GM18498 (cell line): ENCODE measurements around the gene CDK14.
"Not testable (repeated sequence)": the region's sequence is repeated elsewhere in the genome, so short reads cannot be mapped to it uniquely, and the experiment has no call there.

ENCODE experiments used
- ATAC-seq: cut with Tn5 transposase; IDR thresholded peaks from one replicate; pipeline ENCODE4 v1.9.1; 2021; ENCODE audit warnings: mild to moderate bottlenecking, moderate library complexity; ENCODE audit not compliant: unreplicated experiment

The CDK14 gene

DNA sequence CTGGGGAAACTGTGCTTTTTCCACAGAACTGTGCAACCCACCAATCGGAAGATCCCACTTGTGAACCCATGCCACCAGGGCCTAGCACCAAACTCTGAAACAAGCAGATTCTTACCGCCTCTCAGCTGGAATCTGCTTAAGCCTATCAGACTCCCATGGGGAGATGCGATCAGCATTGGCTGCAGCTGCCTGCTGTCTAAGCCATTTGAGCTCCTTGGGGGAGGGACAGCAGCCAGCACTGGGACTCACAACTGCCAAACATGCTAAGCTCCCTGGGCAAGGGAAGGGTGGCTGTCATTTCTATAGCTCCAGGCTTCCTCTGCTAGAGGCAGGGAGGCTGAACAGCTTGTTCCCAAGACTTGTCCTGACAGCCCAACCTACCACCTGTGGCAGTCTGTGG lies 283.8 kb downstream of the CDK14 start:
- ATAC-seq: no peak

DNA sequence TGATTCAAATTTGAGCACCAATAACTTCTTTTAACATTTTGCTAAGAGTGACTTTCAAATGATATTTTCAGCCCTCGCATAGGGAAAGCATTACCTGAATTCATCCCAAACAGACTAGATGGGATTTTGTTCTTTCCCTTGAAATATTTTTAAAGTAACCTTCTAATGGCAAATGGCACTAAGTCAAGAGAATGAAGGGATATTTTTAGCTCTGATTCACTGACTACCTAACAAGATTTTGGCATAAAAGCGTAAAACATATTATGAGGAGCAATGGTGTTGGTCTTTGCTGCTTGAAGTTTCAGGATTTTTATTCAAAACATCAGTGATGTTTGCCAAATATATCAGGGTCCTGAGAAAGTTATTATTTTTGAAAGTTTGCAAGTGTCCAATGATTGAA lies 290.3 kb downstream of the CDK14 start:
- ATAC-seq: no peak

- no peak for ATAC-seq
These were observed 293.1 kb downstream of the CDK14 start for GRCh38 chr7:90889210-90889609.

- no peak for ATAC-seq
These were observed 293.5 kb downstream of the CDK14 start for GRCh38 chr7:90889644-90890043.

- no peak for ATAC-seq
These were observed 295.4 kb downstream of the CDK14 start for GRCh38 chr7:90891529-90891928.

DNA sequence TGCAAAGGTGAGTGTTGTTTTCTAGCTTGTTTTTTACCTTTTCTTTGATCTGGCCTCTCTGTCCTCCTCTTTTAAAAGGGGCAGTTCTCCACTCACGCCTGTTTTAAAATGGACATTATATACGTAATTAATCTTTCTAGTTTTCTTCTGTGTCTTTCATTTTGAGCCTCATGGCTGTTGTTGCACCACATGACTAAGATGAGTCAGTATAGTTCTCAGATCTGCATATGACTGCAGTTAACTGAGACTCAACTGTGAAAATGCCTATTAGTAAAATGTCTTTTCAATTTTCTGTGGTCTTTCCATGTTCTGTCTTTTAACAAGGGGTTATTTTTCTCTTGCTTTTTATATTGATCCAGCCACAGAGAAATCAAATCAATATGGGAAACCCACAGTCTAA lies 296.1 kb downstream of the CDK14 start:
- ATAC-seq: peak; percentile 87

GRCh38 chr7:90894122-90894521 lies 298.0 kb downstream of the CDK14 start:
- no peak for ATAC-seq

GRCh38 chr7:90896458-90896857 lies 300.3 kb downstream of the CDK14 start:
- no peak for ATAC-seq

- ATAC-seq: no peak
These were observed 301.9 kb downstream of the CDK14 start for GRCh38 chr7:90897961-90898469.

- no peak for ATAC-seq
These were observed 304.7 kb downstream of the CDK14 start for GRCh38 chr7:90900628-90901356.

GRCh38 chr7:90903841-90904240 lies 307.7 kb downstream of the CDK14 start:
- no peak for ATAC-seq

DNA sequence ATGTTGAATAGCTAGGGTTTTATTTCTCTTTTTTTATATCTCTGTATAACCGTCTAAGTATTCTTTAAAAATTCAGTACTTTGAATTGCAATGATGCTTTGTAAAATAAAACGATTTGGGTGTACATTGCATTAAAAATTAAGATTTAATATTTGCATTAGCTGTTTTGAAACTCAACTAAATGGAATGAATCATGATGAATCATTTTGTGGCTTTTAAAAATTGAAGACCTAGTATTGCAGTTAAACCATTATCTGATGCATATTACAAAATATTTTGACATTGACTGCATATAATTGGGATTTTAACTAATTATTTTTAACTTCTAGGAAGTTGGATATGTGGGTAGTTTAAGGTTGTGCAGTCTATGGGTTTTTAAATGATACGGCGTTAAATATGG lies 314.0 kb downstream of the CDK14 start:
- ATAC-seq: no peak

GRCh38 chr7:90916319-90916718 lies 320.2 kb downstream of the CDK14 start:
- no peak for ATAC-seq

GRCh38 chr7:90917539-90917938 lies 321.4 kb downstream of the CDK14 start:
- no peak for ATAC-seq

GRCh38 chr7:90918303-90918702 lies 322.2 kb downstream of the CDK14 start:
- no peak for ATAC-seq

- ATAC-seq: no peak
These were observed 323.7 kb downstream of the CDK14 start for GRCh38 chr7:90919816-90920215.

- ATAC-seq: no peak
These were observed 324.2 kb downstream of the CDK14 start for GRCh38 chr7:90920336-90920735.

DNA sequence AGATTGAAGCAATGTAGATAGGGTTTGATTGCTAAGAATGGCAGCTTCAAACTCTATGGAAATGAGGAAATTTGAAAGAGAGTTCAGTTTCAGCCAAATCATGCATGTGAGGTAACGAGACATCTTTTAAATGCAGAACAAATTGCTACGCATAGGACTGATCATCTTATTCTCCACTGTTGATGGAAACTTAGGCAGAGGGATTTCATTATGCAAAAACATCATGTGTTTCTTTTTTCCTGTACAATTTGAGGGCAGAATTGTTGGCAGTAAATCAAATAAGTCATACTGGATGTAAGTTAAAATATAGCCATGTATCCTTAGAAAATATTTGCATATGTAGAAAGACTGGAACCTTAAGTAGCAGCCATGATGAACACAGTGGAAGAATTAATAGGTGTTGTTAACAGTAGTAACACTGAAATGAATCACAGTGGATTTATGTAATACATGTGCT lies 327.4 kb downstream of the CDK14 start:
- ATAC-seq: no peak

DNA sequence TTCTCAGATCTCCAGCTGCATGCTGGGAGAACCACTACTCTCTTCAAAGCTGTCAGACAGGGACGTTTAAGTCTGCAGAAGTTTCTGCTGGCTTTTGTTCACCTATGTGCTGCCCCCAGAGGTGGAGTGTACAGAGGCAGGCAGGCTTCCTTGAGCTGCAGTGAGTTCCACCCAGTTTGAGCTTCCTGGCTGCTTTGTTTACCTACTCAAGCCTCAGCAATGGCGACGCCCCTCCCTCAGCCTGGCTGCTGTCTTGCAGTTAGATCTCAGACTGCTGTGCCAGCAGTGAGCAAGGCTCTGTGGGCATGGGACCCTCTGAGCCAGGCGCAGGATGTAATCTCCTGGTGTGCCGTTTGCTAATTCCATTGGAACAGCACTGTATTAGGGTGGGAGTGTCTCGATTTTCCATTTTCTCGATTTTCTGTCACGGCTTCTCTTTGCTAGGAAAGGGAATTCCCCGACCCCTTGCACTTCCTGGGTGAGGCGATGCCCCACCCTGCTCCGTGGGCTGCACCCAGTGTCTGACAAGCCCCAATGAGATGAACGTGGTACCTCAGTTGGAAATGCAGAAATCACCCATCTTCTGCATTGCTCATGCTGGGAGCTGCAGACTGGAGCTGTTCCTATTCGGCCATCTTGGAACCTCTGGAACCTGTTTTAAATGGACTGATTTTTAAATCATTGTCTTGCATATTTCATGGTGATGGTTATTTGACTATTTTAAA lies 332.7 kb downstream of the CDK14 start:
- ATAC-seq: not testable (repeated sequence)

GRCh38 chr7:90931986-90932916 lies 336.1 kb downstream of the CDK14 start:
- ATAC-seq: peak; percentile 98

DNA sequence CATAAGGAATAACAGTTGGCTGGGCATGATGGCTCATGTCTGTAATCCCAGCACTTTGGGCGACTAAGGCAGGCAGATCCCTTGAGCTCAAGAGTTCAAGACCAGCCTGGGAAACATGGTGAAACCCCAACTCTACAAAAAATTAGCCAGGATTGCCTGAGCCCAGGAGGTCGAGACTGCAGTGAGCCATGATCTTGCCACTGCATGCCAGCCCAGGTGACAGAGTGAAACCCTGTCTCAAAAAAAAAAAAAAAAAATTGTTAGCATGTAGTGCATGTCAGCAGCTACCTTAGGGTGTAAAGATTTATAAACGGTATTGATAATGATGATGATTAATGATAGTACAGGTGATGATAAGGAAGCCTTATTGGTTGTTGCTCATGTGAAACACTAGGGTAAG lies 336.9 kb downstream of the CDK14 start:
- ATAC-seq: no peak
